MCF 10A (cell line): Measurements from ENCODE around the gene TFF2. TPM values are rescaled to one million over a fixed set of nuclear protein-coding genes. Genes with fewer than 3 reads are reported as not detected.

Experiments
- BruUV-seq: library from RNA; stranded (reverse); fragments of 400-500 nt; replicated peaks from 2 replicates; lab custom pipeline; 2021; lab: Mats Ljungman, UMichigan
- CTCF ChIA-PET: fragments of 300-600 bp; sonication (Branson Sonifier 250); formaldehyde crosslinking; extraction: SDS; loops from one replicate; lab custom pipeline; 2021; ENCODE audit warnings: antibody characterized with exemption, inconsistent platforms; lab: Yijun Ruan, JAX
- POLR2A ChIA-PET: fragments of 300-600, 350-650 bp; sonication (Branson Sonifier 250); formaldehyde crosslinking; extraction: SDS; loops from one replicate; lab custom pipeline; 2020; ENCODE audit warnings: antibody characterized with exemption, inconsistent platforms; lab: Yijun Ruan, JAX
- DNase-seq: peaks from one replicate; pipeline ENCODE4 v3.0.0-alpha.2; 2018; ENCODE audit not compliant: unreplicated experiment
- H3K27ac Mint-ChIP-seq: one replicate; pipeline ENCODE4 v1.8.0; 2022; ENCODE audit warnings: mild to moderate bottlenecking, low read depth, mixed read lengths; ENCODE audit not compliant: unreplicated experiment
- H3K27me3 Mint-ChIP-seq: one replicate; pipeline ENCODE4 v1.8.0; 2022; ENCODE audit warnings: mixed read lengths; ENCODE audit not compliant: insufficient read depth, unreplicated experiment
- H3K36me3 Mint-ChIP-seq: one replicate; pipeline ENCODE4 v1.8.0; 2022; ENCODE audit warnings: mild to moderate bottlenecking, moderate library complexity, mixed read lengths; ENCODE audit not compliant: insufficient read depth, unreplicated experiment
- H3K4me1 Mint-ChIP-seq: one replicate; pipeline ENCODE4 v1.8.0; 2022; ENCODE audit warnings: mixed read lengths; ENCODE audit not compliant: insufficient read depth, unreplicated experiment
- H3K4me3 Mint-ChIP-seq: one replicate; pipeline ENCODE4 v1.8.0; 2022; ENCODE audit warnings: mild to moderate bottlenecking, moderate library complexity, mixed read lengths; ENCODE audit not compliant: unreplicated experiment
- H3K9me3 Mint-ChIP-seq: one replicate; pipeline ENCODE4 v1.8.0; 2022; ENCODE audit warnings: mixed read lengths; ENCODE audit not compliant: unreplicated experiment
- intact Hi-C: fragments of 100-400 bp; cut with micrococcal nuclease; formaldehyde crosslinking; loops from 2 replicates; pipeline ENCODE4 v1.14.1; 2022
- total RNA-seq: library from RNA; stranded (reverse); gene quantifications from 2 replicates; pipeline ENCODE4 v1.2.3, GENCODE V29; 2022
- TF ChIP-seq, protein P1 (sequence below): fragments of 200-600 bp; IDR thresholded peaks from one replicate; pipeline ENCODE4 v1.8.0; 2022; ENCODE audit warnings: antibody characterized with exemption, mild to moderate bottlenecking; ENCODE audit not compliant: unreplicated experiment

Gene TFF2
- total RNA-seq, 1 experiment from 2014 or later: not detected

DNA sequence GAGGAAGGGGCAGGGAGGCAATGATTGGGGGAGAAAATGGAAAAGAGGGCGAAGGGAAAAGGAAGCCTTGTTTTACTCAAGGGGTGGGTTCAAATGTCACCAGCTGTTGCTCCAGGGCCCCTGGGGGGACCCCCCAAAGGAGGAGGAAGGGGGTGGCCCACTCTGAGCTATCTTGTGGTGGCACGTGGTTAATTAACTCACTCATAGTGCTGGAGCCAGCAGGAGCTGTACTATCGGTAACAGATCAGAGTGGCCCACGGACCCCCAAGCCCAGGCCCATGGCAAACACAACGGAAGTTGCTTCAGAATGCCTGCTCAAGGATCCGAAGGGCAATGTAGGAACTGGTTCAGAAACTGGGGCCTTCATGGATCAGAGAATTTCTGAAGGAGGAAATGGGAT lies 7.2 kb downstream of the TFF2 start:
- Mint-ChIP-seq H3K4me1 (no peaks in the 10 kb centered on the region), H3K9me3 (no peaks in the 10 kb centered on the region), H3K36me3 (no peaks in the 10 kb centered on the region), H3K27ac (no peak overlapping the region), H3K4me3 (no peak overlapping the region), H3K27me3 (no peaks in the 10 kb centered on the region)
- intact Hi-C loops: no loop called here
- no TSS peak for BruUV-seq
- TF ChIP-seq, protein P1, sequence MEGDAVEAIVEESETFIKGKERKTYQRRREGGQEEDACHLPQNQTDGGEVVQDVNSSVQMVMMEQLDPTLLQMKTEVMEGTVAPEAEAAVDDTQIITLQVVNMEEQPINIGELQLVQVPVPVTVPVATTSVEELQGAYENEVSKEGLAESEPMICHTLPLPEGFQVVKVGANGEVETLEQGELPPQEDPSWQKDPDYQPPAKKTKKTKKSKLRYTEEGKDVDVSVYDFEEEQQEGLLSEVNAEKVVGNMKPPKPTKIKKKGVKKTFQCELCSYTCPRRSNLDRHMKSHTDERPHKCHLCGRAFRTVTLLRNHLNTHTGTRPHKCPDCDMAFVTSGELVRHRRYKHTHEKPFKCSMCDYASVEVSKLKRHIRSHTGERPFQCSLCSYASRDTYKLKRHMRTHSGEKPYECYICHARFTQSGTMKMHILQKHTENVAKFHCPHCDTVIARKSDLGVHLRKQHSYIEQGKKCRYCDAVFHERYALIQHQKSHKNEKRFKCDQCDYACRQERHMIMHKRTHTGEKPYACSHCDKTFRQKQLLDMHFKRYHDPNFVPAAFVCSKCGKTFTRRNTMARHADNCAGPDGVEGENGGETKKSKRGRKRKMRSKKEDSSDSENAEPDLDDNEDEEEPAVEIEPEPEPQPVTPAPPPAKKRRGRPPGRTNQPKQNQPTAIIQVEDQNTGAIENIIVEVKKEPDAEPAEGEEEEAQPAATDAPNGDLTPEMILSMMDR: no peak
- no peak for DNase-seq
- CTCF ChIA-PET: interaction anchor here (0.9 kb wide), 1 partner anchor 35 kb away, joined by 4 read pairs; no protein-coding TSS in a partner anchor
- POLR2A ChIA-PET: interaction anchor here (1.1 kb wide), 1 partner anchor 112 kb away, joined by 4 read pairs; no protein-coding TSS in a partner anchor

DNA sequence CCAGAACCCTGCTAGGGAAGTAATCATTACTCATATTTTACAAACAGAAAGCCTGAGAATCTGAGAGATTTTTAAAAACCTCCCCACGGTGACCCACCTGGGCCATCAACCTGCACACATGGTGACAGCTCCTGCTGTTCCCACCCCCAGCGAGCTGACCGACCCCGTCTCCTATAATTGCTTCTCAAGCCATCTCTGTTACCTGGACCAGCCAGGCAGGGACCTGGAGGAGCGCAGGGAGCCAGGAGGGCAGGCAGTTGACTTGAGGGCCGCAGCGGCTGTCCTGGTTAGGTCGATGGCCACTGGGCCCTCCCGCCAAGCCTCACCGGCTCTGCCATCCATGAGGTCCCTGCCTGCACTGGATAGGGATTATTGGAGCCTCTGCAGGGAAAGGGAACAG lies 7.7 kb downstream of the TFF2 start:
- H3K27me3 Mint-ChIP-seq: no peaks in the 10 kb centered on the region
- no peaks in the 10 kb centered on the region for H3K9me3 Mint-ChIP-seq
- H3K36me3 Mint-ChIP-seq: no peaks in the 10 kb centered on the region
- H3K27ac Mint-ChIP-seq: no peak overlapping the region
- H3K4me1 Mint-ChIP-seq: no peaks in the 10 kb centered on the region
- POLR2A ChIA-PET: interaction anchor here (0.6 to 1.1 kb wide), 2 partner anchors 113 to 516 kb away, joined by 3 to 4 read pairs; no protein-coding TSS in a partner anchor
- no peak overlapping the region for H3K4me3 Mint-ChIP-seq
- DNase-seq: no peak
- CTCF ChIA-PET: interaction anchor here (0.9 kb wide), 1 partner anchor 35 kb away, joined by 4 read pairs; no protein-coding TSS in a partner anchor
- BruUV-seq: no TSS peak
- intact Hi-C loops: no loop called here
- TF ChIP-seq, protein P1: no peak

DNA sequence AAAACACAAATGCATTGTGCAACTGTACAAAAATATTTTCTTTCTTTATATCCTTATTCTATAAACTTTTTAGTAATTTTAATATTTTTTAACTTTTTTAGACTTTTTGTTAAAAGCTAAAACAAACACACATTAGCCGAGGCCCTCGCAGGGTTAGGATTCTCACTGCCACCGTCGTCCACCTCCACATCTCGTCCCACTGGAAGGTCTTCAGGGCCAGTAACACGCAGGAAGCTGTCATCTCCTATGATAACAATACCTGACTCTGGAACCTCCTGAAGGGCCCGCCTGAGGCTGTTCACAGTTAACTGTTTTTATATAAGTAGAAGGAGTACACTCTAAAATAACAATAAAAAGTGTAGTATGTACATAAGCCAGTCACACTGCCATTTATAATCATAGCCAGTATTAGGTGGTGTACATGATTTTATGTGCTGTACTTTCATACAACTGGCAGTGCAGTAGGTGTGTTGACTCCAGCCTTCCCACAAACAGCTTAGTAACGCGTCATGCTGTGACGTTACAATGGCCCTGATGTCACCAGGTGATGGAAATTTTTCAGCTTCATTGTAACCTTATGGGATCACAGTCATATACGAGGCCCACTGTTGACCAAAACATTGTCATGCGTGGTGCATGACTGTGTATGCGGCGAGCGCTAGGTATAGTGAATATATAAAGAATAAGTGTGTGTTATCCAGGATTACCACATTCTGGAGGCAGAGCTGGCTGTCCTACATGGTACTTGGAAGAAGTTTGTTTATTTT lies 8.8 kb downstream of the TFF2 start:
- ChIA-PET CTCF (no interaction called here), POLR2A (interaction anchor here (1.1 kb wide), 1 partner anchor 114 kb away, joined by 4 read pairs; no protein-coding TSS in a partner anchor)
- no peak overlapping the region for H3K4me3 Mint-ChIP-seq
- DNase-seq: no peak
- BruUV-seq: no TSS peak
- intact Hi-C loops: no loop called here
- no peaks in the 10 kb centered on the region for H3K9me3 Mint-ChIP-seq
- H3K4me1 Mint-ChIP-seq: no peaks in the 10 kb centered on the region
- TF ChIP-seq, protein P1: no peak
- no peaks in the 10 kb centered on the region for H3K27me3 Mint-ChIP-seq
- H3K36me3 Mint-ChIP-seq: no peaks in the 10 kb centered on the region
- H3K27ac Mint-ChIP-seq: no peak overlapping the region

DNA sequence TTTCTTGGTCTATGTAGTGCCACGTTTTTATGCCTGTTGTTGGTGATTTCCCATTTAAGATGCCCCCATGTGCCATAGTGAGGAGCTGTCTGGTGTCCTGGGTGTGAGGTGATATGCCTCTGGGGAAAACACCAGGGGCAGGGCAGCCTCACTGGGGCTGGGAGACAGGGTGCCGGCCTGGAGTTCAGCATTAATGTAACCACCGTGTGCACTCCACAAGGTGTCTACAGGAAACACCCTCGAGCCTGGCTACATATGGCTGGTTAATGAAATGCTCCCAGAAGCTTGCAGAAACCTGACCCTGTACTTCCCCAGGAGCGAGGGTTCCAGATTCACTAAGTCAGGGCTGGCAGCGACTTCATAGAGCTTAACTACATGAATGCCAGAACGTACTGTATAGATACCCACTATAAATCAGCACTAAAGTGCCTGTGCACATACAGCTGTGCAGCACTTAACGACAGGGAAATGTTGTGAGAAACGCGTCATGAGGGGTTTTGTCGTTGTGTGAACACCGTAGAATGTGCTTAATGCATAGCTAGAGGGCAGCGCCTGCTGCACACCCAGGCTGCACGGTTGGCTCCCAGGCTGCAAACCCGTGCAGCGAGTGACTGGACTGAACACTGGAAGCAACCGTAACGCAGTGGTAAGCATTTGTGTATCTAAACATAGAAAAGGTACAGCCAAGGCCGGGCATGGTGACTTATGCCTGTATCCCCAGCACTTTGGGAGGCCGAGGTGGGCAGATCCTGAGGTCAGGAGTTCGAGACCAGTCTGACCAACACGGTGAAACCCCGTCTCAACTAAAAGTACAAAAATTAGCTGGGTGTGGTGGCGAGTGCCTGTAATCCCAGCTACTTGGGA lies 10.4 kb downstream of the TFF2 start:
- Mint-ChIP-seq H3K4me1 (no peaks in the 10 kb centered on the region), H3K27ac (no peak overlapping the region), H3K9me3 (no peaks in the 10 kb centered on the region), H3K27me3 (peaks cover 8% of the 10 kb centered on the region), H3K4me3 (no peak overlapping the region), H3K36me3 (no peaks in the 10 kb centered on the region)
- TF ChIP-seq, protein P1: no peak
- ChIA-PET POLR2A (no interaction called here), CTCF (interaction anchor here (0.8 to 1.6 kb wide), 3 partner anchors 24 to 41 kb away, joined by 3 to 5 read pairs (median 3); no protein-coding TSS in a partner anchor)
- intact Hi-C loops: no loop called here
- no peak for DNase-seq
- BruUV-seq: no TSS peak
